ENCODE data around the gene LYL1.

The LYL1 gene

DNA sequence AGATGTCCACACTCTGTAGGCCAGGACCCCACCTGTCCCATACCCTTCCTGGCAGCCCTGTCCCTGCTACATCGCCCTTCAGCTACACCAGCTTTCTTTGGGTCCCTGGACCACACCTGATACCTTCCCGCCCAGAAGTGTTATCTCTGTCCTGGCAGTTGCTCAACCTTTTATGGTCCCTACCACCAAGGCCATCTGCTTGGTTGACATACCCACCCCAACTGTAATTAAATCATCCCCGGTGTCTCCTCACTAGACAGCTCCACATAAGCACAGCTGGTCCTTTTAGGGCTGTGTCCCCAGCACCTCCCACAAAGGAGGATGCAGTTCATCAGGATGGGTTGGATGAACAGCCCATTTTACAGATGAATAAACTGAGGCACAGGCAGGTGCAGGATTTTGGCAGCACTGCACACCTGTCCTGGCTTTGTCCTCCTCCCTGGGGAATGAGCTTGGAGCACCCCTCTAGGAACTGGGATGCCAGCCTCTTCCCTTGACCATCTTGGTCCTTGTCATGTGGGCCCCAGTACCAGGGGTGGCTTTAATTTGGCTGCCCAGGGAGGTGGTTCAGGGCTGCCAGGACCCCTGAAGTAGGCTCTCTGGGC, 28.3 kb upstream of the LYL1 start:
- Histone ChIP-seq H3K4me2 (ENCODE audit: low read length) (no peak overlapping the region), H3K36me3 (ENCODE audit: control insufficient read depth, low read length) (peaks cover 38% of the 10 kb centered on the region), H4K20me1 (ENCODE audit: control insufficient read depth, insufficient read depth, low read depth, low read length) (peaks cover 11% of the 10 kb centered on the region), H3K4me3 (ENCODE audit: low read length) (no peak overlapping the region), H3K4me1 (ENCODE audit: control insufficient read depth, low read length) (no peaks in the 10 kb centered on the region), H3F3A (ENCODE audit: control insufficient read depth, insufficient read depth) (no peaks in the 10 kb centered on the region), H3K27me3 (ENCODE audit: control insufficient read depth, low read length) (no peaks in the 10 kb centered on the region), H3K27ac (ENCODE audit: low read depth, low read length) (no peak overlapping the region), H3K79me2 (ENCODE audit: control insufficient read depth, low read length) (peaks cover 87% of the 10 kb centered on the region), H3K9me2 (replicated peaks; ENCODE audit: control insufficient read depth, low read length) (no peaks in the 10 kb centered on the region), H3K9me3 (ENCODE audit: control insufficient read depth, insufficient read depth, low read length) (no peaks in the 10 kb centered on the region)
- TF ChIP-seq EZH2phosphoT487 (IDR thresholded peaks at IDR 0.05; ENCODE audit: borderline replicate concordance, low read length): no peak
- TF ChIP-seq, protein P1, sequence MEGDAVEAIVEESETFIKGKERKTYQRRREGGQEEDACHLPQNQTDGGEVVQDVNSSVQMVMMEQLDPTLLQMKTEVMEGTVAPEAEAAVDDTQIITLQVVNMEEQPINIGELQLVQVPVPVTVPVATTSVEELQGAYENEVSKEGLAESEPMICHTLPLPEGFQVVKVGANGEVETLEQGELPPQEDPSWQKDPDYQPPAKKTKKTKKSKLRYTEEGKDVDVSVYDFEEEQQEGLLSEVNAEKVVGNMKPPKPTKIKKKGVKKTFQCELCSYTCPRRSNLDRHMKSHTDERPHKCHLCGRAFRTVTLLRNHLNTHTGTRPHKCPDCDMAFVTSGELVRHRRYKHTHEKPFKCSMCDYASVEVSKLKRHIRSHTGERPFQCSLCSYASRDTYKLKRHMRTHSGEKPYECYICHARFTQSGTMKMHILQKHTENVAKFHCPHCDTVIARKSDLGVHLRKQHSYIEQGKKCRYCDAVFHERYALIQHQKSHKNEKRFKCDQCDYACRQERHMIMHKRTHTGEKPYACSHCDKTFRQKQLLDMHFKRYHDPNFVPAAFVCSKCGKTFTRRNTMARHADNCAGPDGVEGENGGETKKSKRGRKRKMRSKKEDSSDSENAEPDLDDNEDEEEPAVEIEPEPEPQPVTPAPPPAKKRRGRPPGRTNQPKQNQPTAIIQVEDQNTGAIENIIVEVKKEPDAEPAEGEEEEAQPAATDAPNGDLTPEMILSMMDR (IDR thresholded peaks at IDR 0.05; ENCODE audit: low read depth, low read length, poor library complexity, severe bottlenecking): no peak

DNA sequence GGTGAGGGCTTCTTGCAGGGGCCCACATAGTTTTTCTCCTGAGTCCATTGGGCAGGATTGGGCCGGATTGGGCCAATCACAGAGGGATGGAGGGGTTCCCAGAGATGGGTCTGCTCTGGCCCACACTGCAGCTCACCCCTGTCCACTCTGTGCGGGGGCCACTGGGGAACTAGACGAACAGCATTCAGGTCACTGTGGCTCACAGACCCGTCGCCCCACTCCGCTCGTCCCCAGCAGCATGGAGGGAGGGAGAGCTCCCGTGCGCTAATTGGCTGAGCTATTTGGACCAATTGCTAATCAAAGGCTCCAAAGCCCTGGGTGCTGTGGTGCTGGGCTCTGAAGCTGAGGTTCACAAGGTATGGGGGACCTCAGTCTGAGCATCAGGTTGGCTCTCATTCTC, 26.7 kb upstream of the LYL1 start:
- no peaks in the 10 kb centered on the region for H3F3A ChIP-seq (ENCODE audit: control insufficient read depth, insufficient read depth)
- peaks cover 11% of the 10 kb centered on the region for H4K20me1 ChIP-seq (ENCODE audit: control insufficient read depth, insufficient read depth, low read depth, low read length)
- peaks cover 95% of the 10 kb centered on the region for H3K79me2 ChIP-seq (ENCODE audit: control insufficient read depth, low read length)
- no peak overlapping the region for H3K4me2 ChIP-seq (ENCODE audit: low read length)
- H3K27me3 ChIP-seq (ENCODE audit: control insufficient read depth, low read length): no peaks in the 10 kb centered on the region
- no peaks in the 10 kb centered on the region for H3K9me3 ChIP-seq (ENCODE audit: control insufficient read depth, insufficient read depth, low read length)
- TF ChIP-seq EZH2phosphoT487 (IDR thresholded peaks at IDR 0.05; ENCODE audit: borderline replicate concordance, low read length): no peak
- TF ChIP-seq, protein P1 (IDR thresholded peaks at IDR 0.05; ENCODE audit: low read depth, low read length, poor library complexity, severe bottlenecking): no peak
- no peaks in the 10 kb centered on the region for H3K9me2 ChIP-seq (replicated peaks; ENCODE audit: control insufficient read depth, low read length)
- no peak overlapping the region for H3K27ac ChIP-seq (ENCODE audit: low read depth, low read length)
- H3K4me1 ChIP-seq (ENCODE audit: control insufficient read depth, low read length): no peaks in the 10 kb centered on the region
- H3K4me3 ChIP-seq (ENCODE audit: low read length): no peak overlapping the region
- peaks cover 27% of the 10 kb centered on the region for H3K36me3 ChIP-seq (ENCODE audit: control insufficient read depth, low read length)

DNA sequence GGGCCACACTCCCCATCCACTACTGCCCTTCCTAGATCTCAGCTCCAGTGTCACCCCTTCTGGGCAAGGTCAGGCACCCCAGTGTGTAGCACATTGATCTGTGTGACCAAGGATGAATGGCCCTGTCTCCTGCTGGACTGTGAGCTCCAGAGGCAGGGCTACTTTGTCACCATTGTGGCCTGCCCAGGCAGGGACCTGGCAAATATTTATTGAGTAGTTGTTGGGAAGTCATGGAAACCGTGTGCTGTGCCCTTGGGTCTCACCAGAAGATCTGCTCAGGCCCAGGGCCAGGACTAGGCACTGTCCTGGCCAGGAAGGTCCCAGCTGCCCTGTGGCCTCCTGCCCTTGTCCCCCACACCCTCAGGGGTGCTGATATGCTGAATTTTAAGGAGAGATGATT, 25.9 kb upstream of the LYL1 start:
- Histone ChIP-seq H3K4me3 (ENCODE audit: low read length) (no peak overlapping the region), H3K79me2 (ENCODE audit: control insufficient read depth, low read length) (peaks cover 95% of the 10 kb centered on the region), H3K36me3 (ENCODE audit: control insufficient read depth, low read length) (peaks cover 26% of the 10 kb centered on the region), H4K20me1 (ENCODE audit: control insufficient read depth, insufficient read depth, low read depth, low read length) (peaks cover 11% of the 10 kb centered on the region), H3K9me2 (replicated peaks; ENCODE audit: control insufficient read depth, low read length) (no peaks in the 10 kb centered on the region), H3K27me3 (ENCODE audit: control insufficient read depth, low read length) (no peaks in the 10 kb centered on the region), H3F3A (ENCODE audit: control insufficient read depth, insufficient read depth) (no peaks in the 10 kb centered on the region), H3K9me3 (ENCODE audit: control insufficient read depth, insufficient read depth, low read length) (no peaks in the 10 kb centered on the region), H3K27ac (ENCODE audit: low read depth, low read length) (no peak overlapping the region), H3K4me1 (ENCODE audit: control insufficient read depth, low read length) (no peaks in the 10 kb centered on the region), H3K4me2 (ENCODE audit: low read length) (no peak overlapping the region)
- TF ChIP-seq, protein P1 (IDR thresholded peaks at IDR 0.05; ENCODE audit: low read depth, low read length, poor library complexity, severe bottlenecking): no peak
- no peak for TF ChIP-seq EZH2phosphoT487 (IDR thresholded peaks at IDR 0.05; ENCODE audit: borderline replicate concordance, low read length)

All from DOHH2 (cell line).